Fibroblast of the aortic adventitia (primary cell): Measurements from ENCODE around the gene SIGLEC7. TPM values are rescaled to one million over a fixed set of nuclear protein-coding genes. Genes with fewer than 3 reads are reported as not detected.

Source experiments
- DNase-seq: peaks from one replicate; pipeline ENCODE4 v3.0.0-alpha.2; 2010; ENCODE audit warnings: low read depth
- H3K4me3 ChIP-seq: 2 replicates; pipeline ENCODE4 v1.5.1; 2011; ENCODE audit warnings: low read depth, mild to moderate bottlenecking, control low read depth, low read length, moderate library complexity
- CTCF ChIP-seq: IDR thresholded peaks from 2 replicates; pipeline ENCODE4 v1.5.1; 2011; ENCODE audit warnings: mild to moderate bottlenecking, low read length, control low read depth, inconsistent platforms; ENCODE audit not compliant: insufficient read depth
- total RNA-seq: library from RNA; depleted of rRNA; stranded (reverse); fragments of >200 nt; gene quantifications from 2 replicates; pipeline ENCODE4 v1.2.3, GENCODE V29; 2012; ENCODE audit warnings: low replicate concordance

The SIGLEC7 gene
- total RNA-seq, 1 donor, result not detected

GRCh38 chr19:51103926-51104341, 38.2 kb upstream of the SIGLEC7 start:
- H3K4me3 ChIP-seq, result no peak overlapping the region
- no peak for DNase-seq
- no peak for TF ChIP-seq CTCF

GRCh38 chr19:51107406-51108065, 34.6 kb upstream of the SIGLEC7 start:
- no peak for TF ChIP-seq CTCF
- peak; percentile 20 for DNase-seq

GRCh38 chr19:51108066-51108804, 33.9 kb upstream of the SIGLEC7 start, which contains the start of gene CTU1:
Gene CTU1, minus strand, starts transcription at chr19:51108409. Its CDS starts 3,840 bp downstream, at chr19:51104569.
- DNase-seq, result peak; percentile 99
- TF ChIP-seq CTCF, result no peak
- H3K4me3 ChIP-seq, result peak within 1 kb of the TSS; percentile 89

More at GRCh38 chr19:51107406-51108065, 34.6 kb upstream of the SIGLEC7 start:
- H3K4me3 ChIP-seq, result peak overlapping the region; percentile 89

DNA sequence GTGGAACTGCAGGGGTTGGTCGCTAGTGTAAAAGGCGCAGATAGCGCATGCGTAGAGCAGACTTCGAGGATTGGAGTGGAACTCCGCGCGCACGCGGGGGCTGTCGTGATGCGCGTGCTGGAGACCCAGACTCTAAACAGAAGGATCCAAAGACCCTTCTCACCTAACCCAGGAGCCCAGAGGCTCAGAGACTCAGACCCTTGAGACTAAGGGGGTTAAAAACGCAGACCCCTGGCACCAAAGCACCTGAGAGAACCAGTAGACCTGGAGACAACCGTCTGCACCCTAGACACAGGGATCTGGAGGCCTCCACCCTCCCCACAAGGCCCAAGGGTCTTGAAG, 33.3 kb upstream of the SIGLEC7 start:
- no peak for DNase-seq
- H3K4me3 ChIP-seq, result peak overlapping the region; percentile 60
- TF ChIP-seq CTCF, result peak; percentile 34

DNA sequence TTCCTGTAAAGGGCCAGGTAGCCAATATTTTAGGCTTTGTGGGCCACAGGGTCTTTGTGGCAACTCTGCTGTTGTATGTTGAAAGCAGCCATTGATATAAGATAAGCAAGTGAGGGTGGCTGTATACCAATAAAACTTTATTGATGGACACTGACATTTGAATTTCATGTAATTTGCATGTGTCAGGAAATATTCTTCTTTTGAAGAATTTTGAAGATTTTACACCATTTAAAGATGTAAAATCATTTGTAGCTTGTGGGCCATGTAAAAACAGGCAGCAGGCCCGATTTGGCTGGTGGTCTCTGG, 31.5 kb upstream of the SIGLEC7 start:
- H3K4me3 ChIP-seq, result no peak overlapping the region
- TF ChIP-seq CTCF, result no peak
- DNase-seq, result no peak

DNA sequence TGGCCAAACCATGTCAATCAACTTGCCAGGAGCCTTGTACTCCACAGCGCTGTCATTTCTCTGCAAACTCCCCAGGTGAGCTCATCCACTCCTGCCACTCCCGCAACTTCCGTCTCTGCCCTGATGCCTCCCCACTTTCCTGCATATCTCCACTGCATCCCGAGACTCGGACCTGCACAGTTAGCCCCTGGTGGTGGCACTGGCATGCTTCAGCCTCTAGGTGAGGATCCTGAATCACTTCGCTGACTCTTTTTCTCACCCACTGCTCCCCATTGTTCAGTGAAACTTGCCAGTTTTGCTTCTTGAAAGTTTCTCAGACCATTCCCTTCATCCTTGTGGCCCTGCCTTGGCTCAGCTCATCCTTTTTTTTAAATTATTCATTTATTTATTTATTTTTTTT, 30.5 kb upstream of the SIGLEC7 start:
- TF ChIP-seq CTCF, result no peak
- no peak for DNase-seq
- no peak overlapping the region for H3K4me3 ChIP-seq
